Colonic mucosa (tissue), 4 donors: ENCODE data around the gene VEZT. TPM values are rescaled to one million over a fixed set of nuclear protein-coding genes. Genes with fewer than 3 reads are reported as not detected.

Experiments
- DNase-seq: peaks from one replicate; pipeline ENCODE4 v3.0.0-alpha.2; 2020
- H3K27ac ChIP-seq: fragments of 200-600 bp; one replicate; pipeline ENCODE4 v1.8.0; 2021
- H3K27me3 ChIP-seq: fragments of 200-600 bp; one replicate; pipeline ENCODE4 v1.8.0; 2021
- H3K36me3 ChIP-seq: fragments of 200-600 bp; one replicate; pipeline ENCODE4 v1.8.0; 2021
- H3K4me1 ChIP-seq: fragments of 200-600 bp; one replicate; pipeline ENCODE4 v1.8.0; 2021; ENCODE audit warnings: mild to moderate bottlenecking
- H3K4me3 ChIP-seq: fragments of 200-600 bp; one replicate; pipeline ENCODE4 v1.8.0; 2021
- H3K9ac ChIP-seq, 2 donors: one replicate each; pipeline ENCODE4 v1.7.0; 2013; ENCODE audit warnings: control low read depth in 2 of 2, low read depth in 2 of 2, low read length in 2 of 2
- H3K9me3 ChIP-seq: fragments of 200-600 bp; one replicate; pipeline ENCODE4 v1.8.0; 2021
- intact Hi-C: fragments of 100-400 bp; cut with DNase I; formaldehyde crosslinking; loops from one replicate; pipeline ENCODE4 v1.14.1; 2022
- total RNA-seq, 2 donors: library from RNA; stranded (reverse); fragmentation: NEBNext Ultra II Directional in 1 of 2; extraction: Animal tissue kit (Norgen Biotek cat#: 25700) in 1 of 2; gene quantifications; one replicate each; pipeline ENCODE4 v1.2.1, GENCODE V29; 2021
- TF ChIP-seq, protein P1 (sequence below): fragments of 200-600 bp; IDR thresholded peaks from one replicate; pipeline ENCODE4 v1.8.0; 2022; ENCODE audit warnings: antibody characterized with exemption, mild to moderate bottlenecking
- donor health status: healthy.
- donor health status: DM: no; HTN: no; CAD: no.
- donor health status: DM: no; HTN: no; CAD: no.

VEZT gene
- total RNA-seq, 2 donors from 2014 or later, result 36.4 to 62.2 TPM

- Histone ChIP-seq H3K36me3 (no peaks in the 10 kb centered on the region), H3K9ac (peak overlapping the region in 1 of 2 donors; percentile 27), H3K27me3 (no peaks in the 10 kb centered on the region), H3K4me3 (no peak overlapping the region), H3K27ac (peak overlapping the region; percentile 62), H3K4me1 (no peaks in the 10 kb centered on the region), H3K9me3 (no peaks in the 10 kb centered on the region)
- TF ChIP-seq, protein P1, sequence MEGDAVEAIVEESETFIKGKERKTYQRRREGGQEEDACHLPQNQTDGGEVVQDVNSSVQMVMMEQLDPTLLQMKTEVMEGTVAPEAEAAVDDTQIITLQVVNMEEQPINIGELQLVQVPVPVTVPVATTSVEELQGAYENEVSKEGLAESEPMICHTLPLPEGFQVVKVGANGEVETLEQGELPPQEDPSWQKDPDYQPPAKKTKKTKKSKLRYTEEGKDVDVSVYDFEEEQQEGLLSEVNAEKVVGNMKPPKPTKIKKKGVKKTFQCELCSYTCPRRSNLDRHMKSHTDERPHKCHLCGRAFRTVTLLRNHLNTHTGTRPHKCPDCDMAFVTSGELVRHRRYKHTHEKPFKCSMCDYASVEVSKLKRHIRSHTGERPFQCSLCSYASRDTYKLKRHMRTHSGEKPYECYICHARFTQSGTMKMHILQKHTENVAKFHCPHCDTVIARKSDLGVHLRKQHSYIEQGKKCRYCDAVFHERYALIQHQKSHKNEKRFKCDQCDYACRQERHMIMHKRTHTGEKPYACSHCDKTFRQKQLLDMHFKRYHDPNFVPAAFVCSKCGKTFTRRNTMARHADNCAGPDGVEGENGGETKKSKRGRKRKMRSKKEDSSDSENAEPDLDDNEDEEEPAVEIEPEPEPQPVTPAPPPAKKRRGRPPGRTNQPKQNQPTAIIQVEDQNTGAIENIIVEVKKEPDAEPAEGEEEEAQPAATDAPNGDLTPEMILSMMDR, result no peak
- intact Hi-C loops, result no loop called here
- no peak for DNase-seq
Measured at GRCh38 chr12:95200128-95200894, 17.3 kb upstream of the VEZT start.

DNA sequence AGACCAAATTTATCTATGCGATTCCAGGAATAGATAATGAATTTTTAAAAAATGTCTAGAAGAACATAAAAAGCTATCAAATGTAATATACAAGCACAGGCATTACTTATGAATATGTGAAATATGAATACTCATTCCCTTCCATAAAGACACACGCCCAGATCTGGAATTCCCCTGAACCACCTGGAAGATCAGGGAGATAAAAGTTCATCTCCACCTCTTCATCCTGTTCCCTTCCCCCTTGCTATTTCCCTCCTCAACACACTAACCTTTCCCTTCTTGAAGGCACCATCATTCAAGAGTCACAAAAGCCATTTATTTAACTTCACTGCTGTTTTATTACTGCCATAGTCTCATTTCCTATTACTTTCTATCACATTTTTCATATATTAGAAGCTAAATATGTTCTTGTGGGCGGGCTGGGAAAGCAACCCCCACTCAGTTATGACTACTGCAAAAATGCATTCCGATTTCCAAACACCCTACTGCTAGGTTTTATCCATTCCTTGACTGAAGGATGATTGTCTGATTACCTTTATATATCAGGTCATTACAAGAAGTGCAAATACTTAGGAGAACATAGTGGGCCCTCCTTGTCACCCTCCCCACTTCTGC is 16.4 kb upstream of the VEZT start:
- Histone ChIP-seq H3K9me3 (no peaks in the 10 kb centered on the region), H3K27ac (peak overlapping the region; percentile 62), H3K4me3 (no peak overlapping the region), H3K4me1 (no peaks in the 10 kb centered on the region), H3K9ac (peak overlapping the region in 1 of 2 donors; percentile 46), H3K36me3 (no peaks in the 10 kb centered on the region), H3K27me3 (no peaks in the 10 kb centered on the region)
- intact Hi-C loops, result no loop called here
- TF ChIP-seq, protein P1, result no peak
- DNase-seq, result peak; percentile 67

- Histone ChIP-seq H3K27ac (no peak overlapping the region), H3K9me3 (no peaks in the 10 kb centered on the region), H3K36me3 (no peaks in the 10 kb centered on the region), H3K27me3 (no peaks in the 10 kb centered on the region), H3K4me1 (no peaks in the 10 kb centered on the region), H3K9ac (no peak overlapping the region), H3K4me3 (no peak overlapping the region)
- intact Hi-C loops, result no loop called here
- no peak for DNase-seq
- TF ChIP-seq, protein P1, result no peak
Measured at GRCh38 chr12:95202691-95203486, 14.7 kb upstream of the VEZT start.

- Histone ChIP-seq H3K9ac (no peak overlapping the region), H3K9me3 (no peaks in the 10 kb centered on the region), H3K4me3 (no peak overlapping the region), H3K4me1 (no peaks in the 10 kb centered on the region), H3K36me3 (no peaks in the 10 kb centered on the region), H3K27ac (peak overlapping the region; percentile 24), H3K27me3 (no peaks in the 10 kb centered on the region)
- intact Hi-C loops, result no loop called here
- DNase-seq, result no peak
- TF ChIP-seq, protein P1, result no peak
Measured at GRCh38 chr12:95203487-95204030, 14.0 kb upstream of the VEZT start.

DNA sequence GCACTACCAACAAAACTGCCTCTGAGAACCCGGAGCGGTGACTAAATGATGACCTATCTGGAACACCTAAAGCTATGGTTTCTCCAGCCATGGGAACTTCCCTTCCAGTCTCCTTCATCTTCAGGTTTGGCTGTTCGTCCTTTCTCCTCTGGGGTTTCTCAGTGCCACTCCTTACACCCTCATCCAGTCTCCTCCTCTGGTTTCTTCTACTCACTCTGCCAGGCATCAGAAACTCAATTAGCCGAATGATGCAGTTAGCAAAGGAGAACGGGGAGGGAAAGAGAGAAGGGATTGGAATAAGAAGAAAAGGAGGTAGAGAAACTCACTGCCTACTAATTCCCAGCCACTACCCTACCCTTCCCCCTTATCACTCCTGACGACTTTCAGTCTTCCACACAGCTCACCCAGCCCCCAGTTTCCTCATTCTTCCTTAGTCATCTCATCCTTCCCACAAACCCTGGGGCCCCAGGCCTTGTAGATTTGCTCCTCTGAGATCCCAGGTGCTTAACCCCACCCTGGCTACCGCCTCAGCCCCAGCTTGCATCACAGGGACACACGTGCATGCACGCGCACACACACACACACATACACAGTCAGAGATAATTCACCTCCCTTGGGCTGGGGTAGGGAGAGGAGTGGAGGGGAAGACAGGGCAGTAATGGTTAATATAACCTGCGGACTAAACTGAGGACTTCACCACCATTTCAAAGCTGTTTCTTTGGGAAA is 13.3 kb upstream of the VEZT start:
- peak; percentile 48 for DNase-seq
- Histone ChIP-seq H3K4me1 (no peaks in the 10 kb centered on the region), H3K9ac (no peak overlapping the region), H3K9me3 (no peaks in the 10 kb centered on the region), H3K27ac (peak overlapping the region; percentile 24), H3K27me3 (no peaks in the 10 kb centered on the region), H3K36me3 (no peaks in the 10 kb centered on the region), H3K4me3 (no peak overlapping the region)
- TF ChIP-seq, protein P1, result no peak
- intact Hi-C loops, result no loop called here
